ENCODE results near the gene IL18R1. TPM values are rescaled to one million over a fixed set of nuclear protein-coding genes. Genes with fewer than 3 reads are reported as not detected.

The IL18R1 gene
- total and polyA plus RNA-seq, 5 donors from 2014 or later = 6.9 to 19.9 (median 11.7) TPM

DNA sequence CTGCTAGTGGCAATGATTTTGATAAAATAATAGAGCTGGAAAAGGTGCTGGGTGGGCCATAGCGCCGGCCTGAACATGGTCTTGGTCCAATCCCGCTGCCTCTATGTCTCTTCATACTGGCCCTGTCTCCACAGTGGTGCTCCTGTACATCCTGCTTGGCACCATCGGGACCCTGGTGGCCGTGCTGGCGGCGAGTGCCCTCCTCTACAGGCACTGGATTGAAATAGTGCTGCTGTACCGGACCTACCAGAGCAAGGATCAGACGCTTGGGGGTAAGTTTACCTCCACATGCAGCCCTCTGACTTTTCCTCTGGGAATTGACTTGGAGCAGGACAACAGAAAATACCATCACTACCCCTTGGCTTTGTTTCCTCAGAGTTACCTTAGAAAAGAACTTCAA is 91.3 kb downstream of the IL18R1 start:
- DNase-seq = no peak
- peaks cover 4 to 7% (median 5%) of the 10 kb centered on the region in 4 donors for H3K4me1 Mint-ChIP-seq
- Histone ChIP-seq H3K4me1 (ENCODE audit: control insufficient read depth, insufficient read depth, low read length, poor library complexity, severe bottlenecking) (peaks cover 5% of the 10 kb centered on the region), H3K36me3 (ENCODE audit: control insufficient read depth, insufficient read depth, low read length) (no peaks in the 10 kb centered on the region), H3K4me3 (ENCODE audit: low read depth, low read length) (no peak overlapping the region), H3K9me3 (ENCODE audit: control insufficient read depth in 2 of 2, low read length in 2 of 2) (no peaks in the 10 kb centered on the region), H3K27ac (ENCODE audit: insufficient read depth, low read length, poor library complexity, severe bottlenecking) (no peak overlapping the region), H3K27me3 (ENCODE audit: control insufficient read depth, insufficient read depth, low read length) (no peaks in the 10 kb centered on the region)
- H3K27me3 Mint-ChIP-seq = no peaks in the 10 kb centered on the region
- H3K4me3 Mint-ChIP-seq = no peak overlapping the region
- H3K36me3 Mint-ChIP-seq = no peaks in the 10 kb centered on the region
- no peak for ATAC-seq (ENCODE audit: low read depth in 2 of 2)
- H3K9me3 Mint-ChIP-seq = no peaks in the 10 kb centered on the region
- H3K27ac Mint-ChIP-seq = no peak overlapping the region

Other genes starting within 250 kb of the IL18R1 start
- gene IL1R1, start 213.1 kb upstream of the IL18R1 start, total RNA-seq = 11.7 TPM
- gene IL1R1, start 213.1 kb upstream of the IL18R1 start, polyA plus RNA-seq = 1 to 10 TPM; 2.0 to 5.6 (median 3.7) TPM
- gene IL1RL2, start 168.8 kb upstream of the IL18R1 start, total RNA-seq = not detected
- not detected for gene IL1RL2, start 168.8 kb upstream of the IL18R1 start, polyA plus RNA-seq
- gene IL1RL1, start 44.2 kb upstream of the IL18R1 start, total RNA-seq = 0.89 TPM
- not detected for gene IL1RL1, start 44.2 kb upstream of the IL18R1 start, polyA plus RNA-seq
- 0.44 TPM for gene IL18RAP, start 67.4 kb downstream of the IL18R1 start, total RNA-seq
- under 1 TPM in 1 of 4 donors, not detected in 3; 0.41 TPM for gene IL18RAP, start 67.4 kb downstream of the IL18R1 start, polyA plus RNA-seq
- not detected for gene SLC9A4, start 117.4 kb downstream of the IL18R1 start, total RNA-seq
- not detected for gene SLC9A4, start 117.4 kb downstream of the IL18R1 start, polyA plus RNA-seq